Common myeloid progenitor, CD34-positive (primary cell): ENCODE results near the gene PCNP.
"Not testable (repeated sequence)": the region's sequence is repeated elsewhere in the genome, so short reads cannot be mapped to it uniquely, and the experiment has no call there.

Source experiments
- CTCF ChIA-PET: fragments of 350-600 bp; sonication (Branson Sonifier 250); formaldehyde crosslinking; loops from one replicate; lab custom pipeline; 2021; ENCODE audit warnings: antibody characterized with exemption; lab: Charles Lee
- POLR2A ChIA-PET: fragments of 350-600 bp; sonication (Branson Sonifier 250); formaldehyde crosslinking; loops from one replicate; lab custom pipeline; 2021; ENCODE audit warnings: antibody characterized with exemption; lab: Charles Lee
- DNase-seq, 3 donors: peaks; one replicate each; pipeline versions ENCODE4 v3.0.0 to v3.0.0-alpha.2; 2013
- H3K27ac ChIP-seq, 2 experiments: 1 replicate in 1 of 2; 2 replicates in 1 of 2; pipeline ENCODE4 v1.7.0; 2013; ENCODE audit warnings: inconsistent platforms in 2 of 2, low read length in 2 of 2, mild to moderate bottlenecking in 2 of 2, low read depth in 1 of 2, moderate library complexity in 1 of 2; ENCODE audit not compliant: severe bottlenecking in 2 of 2, insufficient read depth in 1 of 2, poor library complexity in 1 of 2
- H3K27me3 ChIP-seq, 5 experiments: replicated peaks in 2 of 5; 1 replicate in 3 of 5; 2 replicates in 2 of 5; pipeline versions ENCODE4 v1.6.1 to v1.7.0; 2013; ENCODE audit warnings: low read length in 4 of 5, mild to moderate bottlenecking in 2 of 5, moderate library complexity in 2 of 5, inconsistent platforms in 1 of 5; ENCODE audit not compliant: insufficient read depth in 5 of 5, control insufficient read depth in 4 of 5
- H3K36me3 ChIP-seq, 4 experiments: 1 replicate in 2 of 4; 2 replicates in 2 of 4; pipeline versions ENCODE4 v1.6.1 to v1.7.0; 2013; ENCODE audit warnings: low read length in 3 of 4, control low read depth in 1 of 4, mild to moderate bottlenecking in 1 of 4; ENCODE audit not compliant: control insufficient read depth in 4 of 4, insufficient read depth in 4 of 4
- H3K4me1 ChIP-seq, 4 experiments: 1 replicate in 3 of 4; 2 replicates in 1 of 4; pipeline versions ENCODE4 v1.6.1 to v1.7.1; 2013; ENCODE audit warnings: low read length in 3 of 4, mild to moderate bottlenecking in 3 of 4, control low read depth in 1 of 4, inconsistent platforms in 1 of 4, moderate library complexity in 1 of 4; ENCODE audit not compliant: control insufficient read depth in 4 of 4, insufficient read depth in 4 of 4; ENCODE audit errors: control extremely low read depth in 1 of 4
- H3K4me3 ChIP-seq, 7 experiments: 1 replicate in 4 of 7; 2 replicates in 3 of 7; pipeline versions ENCODE4 v1.5.1 to v1.7.0; 2013; ENCODE audit warnings: mild to moderate bottlenecking in 7 of 7, low read length in 6 of 7, moderate library complexity in 6 of 7, inconsistent platforms in 2 of 7, low read depth in 2 of 7, control low read depth in 1 of 7; ENCODE audit not compliant: insufficient read depth in 4 of 7, control insufficient read depth in 1 of 7; ENCODE audit errors: extremely low read depth in 1 of 7
- H3K9me3 ChIP-seq, 5 experiments: 1 replicate in 4 of 5; 2 replicates in 1 of 5; pipeline versions ENCODE4 v1.6.1 to v1.7.1; 2013; ENCODE audit warnings: low read length in 4 of 5, mild to moderate bottlenecking in 2 of 5, inconsistent platforms in 1 of 5, low read depth in 1 of 5, moderate library complexity in 1 of 5; ENCODE audit not compliant: control insufficient read depth in 4 of 5, insufficient read depth in 2 of 5; ENCODE audit errors: control extremely low read depth in 1 of 5
- WGBS: methylation state at CpG from one replicate; pipeline ENCODE4 v1.1.5; 2013; ENCODE audit not compliant: insufficient coverage; 5-methylcytosine and 5-hydroxymethylcytosine counted together

Gene PCNP

GRCh38 chr3:101635954-101636798 lies 62.2 kb downstream of the PCNP start:
- Histone ChIP-seq H3K27ac (peak overlapping the region in 1 of 2 experiments; percentile 66), H3K36me3 (no peaks in the 10 kb centered on the region), H3K9me3 (no peaks in the 10 kb centered on the region), H3K4me1 (peaks cover 0 to 4% (median 2%) of the 10 kb centered on the region in 4 experiments), H3K27me3 (no peaks in the 10 kb centered on the region), H3K4me3 (peak overlapping the region in 2 of 7 experiments; percentile 11 to 18)
- ChIA-PET POLR2A (no interaction called here), CTCF (interaction anchor here (0.6 to 1.9 kb wide), 5 partner anchors 13 to 63 kb away, joined by 3 to 7 read pairs (median 4); partner anchors contain the start of gene PCNP)
- WGBS = 47% methylated on average over 13 of the region's 18 CpGs
- DNase-seq = peak; percentile 43 to 77 (median 72)

- CTCF ChIA-PET = interaction anchor here (0.8 to 2.7 kb wide), 6 partner anchors 11 to 128 kb away, joined by 3 to 12 read pairs (median 3); partner anchors contain the start of gene PCNP
- no peak for DNase-seq
- peaks cover 0 to 4% (median 2%) of the 10 kb centered on the region in 4 experiments for H3K4me1 ChIP-seq
- H3K4me3 ChIP-seq = no peak overlapping the region
- POLR2A ChIA-PET = no interaction called here
- 96% methylated on average over 10 of the region's 10 CpGs for WGBS
- no peaks in the 10 kb centered on the region for H3K9me3 ChIP-seq
- no peaks in the 10 kb centered on the region for H3K27me3 ChIP-seq
- no peaks in the 10 kb centered on the region for H3K36me3 ChIP-seq
- peak overlapping the region in 1 of 2 experiments; percentile 66 for H3K27ac ChIP-seq
Measured at GRCh38 chr3:101637451-101637850, 63.5 kb downstream of the PCNP start.

DNA sequence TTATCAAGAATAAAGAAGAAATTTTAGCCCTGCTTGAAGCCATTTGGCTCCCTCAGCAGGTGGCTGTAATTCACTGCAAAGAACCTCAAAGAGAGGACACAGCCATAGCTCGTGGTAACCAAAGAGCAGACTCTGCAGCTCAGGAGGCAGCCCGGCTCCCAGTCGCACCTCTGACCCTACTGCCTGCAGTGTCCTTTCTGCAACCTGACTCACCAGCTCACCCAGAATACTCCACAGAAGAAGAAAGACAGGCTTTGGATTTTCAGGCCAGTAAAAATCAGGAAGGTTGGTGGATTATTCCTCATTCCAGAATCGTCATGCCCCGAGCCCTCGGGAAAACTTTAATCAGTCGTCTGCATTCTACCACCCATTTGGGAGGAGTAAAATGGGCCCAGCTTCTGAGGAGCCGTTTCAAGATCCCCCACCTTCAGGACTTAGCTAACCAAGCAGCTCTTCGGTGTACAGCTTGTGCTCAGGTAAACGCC lies 64.3 kb downstream of the PCNP start:
- Histone ChIP-seq H3K4me3 (no peak overlapping the region), H3K36me3 (no peaks in the 10 kb centered on the region), H3K4me1 (peaks cover 0 to 4% (median 2%) of the 10 kb centered on the region in 4 experiments), H3K9me3 (no peaks in the 10 kb centered on the region), H3K27me3 (no peaks in the 10 kb centered on the region), H3K27ac (peak overlapping the region in 1 of 2 experiments; percentile 62)
- ChIA-PET POLR2A (interaction anchor here (1.1 kb wide), 1 partner anchor 48 kb away, joined by 3 read pairs; the partner anchor contains the start of gene RPL24), CTCF (interaction anchor here (1.1 to 2.7 kb wide), 10 partner anchors 11 to 65 kb away, joined by 3 to 12 read pairs (median 3); partner anchors contain the start of gene PCNP)
- WGBS = 85% methylated on average over 8 of the region's 10 CpGs
- no peak for DNase-seq

GRCh38 chr3:101639280-101639963 lies 65.4 kb downstream of the PCNP start:
- CTCF ChIA-PET = interaction anchor here (1.0 to 2.7 kb wide), 7 partner anchors 10 to 66 kb away, joined by 3 to 12 read pairs (median 4); partner anchors contain the start of gene PCNP
- Histone ChIP-seq H3K36me3 (no peaks in the 10 kb centered on the region), H3K27me3 (no peaks in the 10 kb centered on the region), H3K9me3 (no peaks in the 10 kb centered on the region), H3K27ac (peak overlapping the region in 1 of 2 experiments; percentile 34), H3K4me3 (no peak overlapping the region), H3K4me1 (peaks cover 0 to 13% (median 10%) of the 10 kb centered on the region in 4 experiments)
- POLR2A ChIA-PET = interaction anchor here (1.1 kb wide), 1 partner anchor 47 kb away, joined by 3 read pairs; the partner anchor contains the start of gene RPL24
- WGBS = 88% methylated on average over 18 of the region's 18 CpGs
- DNase-seq = no peak

DNA sequence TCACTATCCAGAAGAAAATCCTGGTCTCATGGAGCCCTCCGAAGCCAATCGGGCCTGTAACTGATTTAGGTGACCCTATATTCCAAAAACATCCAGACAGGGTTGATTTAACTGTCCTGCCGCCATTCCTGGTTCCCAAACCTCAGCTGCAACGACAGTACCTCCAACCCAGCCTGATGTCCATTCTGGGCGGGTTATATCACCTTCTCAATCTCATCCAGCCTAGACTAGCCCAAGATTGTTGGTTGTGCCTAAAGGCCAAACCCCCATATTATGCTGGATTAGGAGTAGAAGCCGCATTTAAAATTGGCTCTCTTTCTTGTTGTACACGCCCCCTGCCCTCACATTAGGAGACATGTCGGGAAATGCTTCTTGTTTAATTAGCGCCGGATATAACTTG lies 66.3 kb downstream of the PCNP start:
- no peak for DNase-seq
- POLR2A ChIA-PET = no interaction called here
- H3K36me3 ChIP-seq = no peaks in the 10 kb centered on the region
- peaks cover 0 to 18% (median 11%) of the 10 kb centered on the region in 4 experiments for H3K4me1 ChIP-seq
- H3K4me3 ChIP-seq = no peak overlapping the region
- H3K27ac ChIP-seq = peak overlapping the region in 1 of 2 experiments; percentile 60
- no peaks in the 10 kb centered on the region for H3K9me3 ChIP-seq
- CTCF ChIA-PET = interaction anchor here (1.0 to 2.5 kb wide), 4 partner anchors 9 to 34 kb away, joined by 3 to 12 read pairs (median 4); no protein-coding TSS in a partner anchor
- H3K27me3 ChIP-seq = no peaks in the 10 kb centered on the region
- 96% methylated on average over 10 of the region's 10 CpGs for WGBS

DNA sequence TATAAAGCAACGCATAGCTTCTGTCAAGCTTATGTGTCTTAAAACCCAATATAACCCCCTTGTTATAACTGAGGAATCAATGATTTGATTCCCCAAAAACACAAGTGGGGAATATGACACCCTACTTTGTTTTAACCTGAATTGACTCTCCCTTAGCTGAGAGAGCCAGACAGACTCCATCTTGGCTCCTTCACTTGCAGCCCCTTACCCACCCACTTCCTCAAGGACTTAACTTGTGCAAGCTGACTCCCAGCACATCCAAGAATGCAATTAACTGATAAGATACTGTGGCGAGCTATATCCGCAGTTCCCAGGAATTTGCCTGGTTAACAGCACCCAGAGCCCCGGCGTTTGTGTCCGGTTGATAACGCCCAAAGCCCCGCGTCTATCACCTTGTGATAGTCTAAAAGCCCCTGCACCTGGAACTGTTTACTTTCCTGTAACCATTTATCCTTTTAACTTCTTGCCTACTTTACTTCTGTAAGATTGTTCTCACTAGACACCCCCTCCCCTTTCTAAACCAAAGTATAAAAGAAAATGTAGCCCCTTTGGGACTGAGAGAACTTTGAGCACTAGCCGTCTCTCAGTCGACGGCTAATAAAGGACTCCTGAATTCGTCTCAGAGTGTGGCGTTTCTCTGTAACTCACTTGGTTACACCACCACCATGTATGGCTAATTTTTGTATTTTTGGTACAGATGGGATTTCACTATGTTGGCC lies 67.6 kb downstream of the PCNP start:
- H3K36me3 ChIP-seq, POLR2A ChIA-PET: not testable (repeated sequence)
- CTCF ChIA-PET = interaction anchor here (1.5 kb wide), 1 partner anchor 33 kb away, joined by 3 read pairs; no protein-coding TSS in a partner anchor

More for the DNA sequence above, 67.6 kb downstream of the PCNP start:
- DNase-seq, H3K27me3 ChIP-seq, H3K9me3 ChIP-seq, H3K4me3 ChIP-seq: not testable (repeated sequence)
- WGBS = 77% methylated on average over 11 of the region's 14 CpGs
- Histone ChIP-seq H3K4me1 (peaks cover 0 to 15% (median 9%) of the 10 kb centered on the region in 4 experiments), H3K27ac (peak overlapping the region in 1 of 2 experiments; percentile 60)
